Pulmonary artery endothelial cell (primary cell): ENCODE results near the gene ZNF816. TPM values are rescaled to one million over a fixed set of nuclear protein-coding genes. Genes with fewer than 3 reads are reported as not detected.
"Not testable (repeated sequence)": the region's sequence is repeated elsewhere in the genome, so short reads cannot be mapped to it uniquely, and the experiment has no call there.

Experiments
- DNase-seq: peaks from one replicate; pipeline ENCODE4 v3.0.0-alpha.2; 2011; ENCODE audit warnings: low read depth, low spot score
- total RNA-seq: library from RNA; depleted of rRNA; stranded (reverse); fragments of >200 nt; gene quantifications from 2 replicates; pipeline ENCODE4 v1.2.3, GENCODE V29; 2014

ZNF816 gene
- total RNA-seq = 6.2 and 11.6 TPM in 2 replicates

DNA sequence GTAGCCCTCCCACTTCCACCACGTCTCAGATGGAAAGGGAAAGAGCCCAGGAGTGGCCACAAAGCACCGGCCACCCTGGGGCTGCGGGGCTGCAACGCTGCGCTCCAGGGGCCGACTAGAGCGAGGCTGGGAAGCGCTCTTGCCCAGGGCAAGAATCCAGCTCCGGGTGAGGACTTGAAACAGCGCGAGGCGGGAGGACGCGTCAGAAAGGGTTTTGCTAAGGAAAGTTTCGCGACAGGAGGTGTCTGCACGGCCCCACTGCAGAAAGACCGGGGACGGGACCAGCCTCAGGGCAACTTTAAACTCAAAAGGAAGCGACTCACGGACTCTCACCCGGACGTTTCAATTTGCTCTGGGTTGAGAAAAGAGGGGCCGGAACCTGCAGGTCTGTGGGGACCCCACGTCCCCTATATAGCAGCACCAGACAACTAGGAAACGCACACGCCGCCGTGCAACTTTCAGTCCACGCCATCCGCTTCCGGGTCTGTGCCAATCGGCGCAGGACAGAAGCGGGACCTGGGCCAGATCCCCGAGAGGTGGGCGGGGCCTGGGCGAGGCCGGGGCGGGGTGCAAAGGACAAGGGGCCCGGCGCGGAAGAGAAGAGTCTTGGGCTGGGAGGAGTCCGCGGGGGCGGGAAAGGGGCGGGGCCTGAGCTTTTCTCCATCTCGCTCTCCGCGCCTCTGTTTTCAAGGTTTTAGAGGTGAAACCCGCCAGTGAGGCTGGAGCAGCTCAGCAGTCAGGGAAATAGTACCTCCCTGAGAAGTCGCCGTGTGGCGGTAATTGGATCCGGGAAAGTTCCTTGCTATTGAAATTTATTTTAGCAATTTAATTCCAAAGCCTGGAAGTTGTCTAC is at the start of gene ZNF816:
TSS of gene ZNF816 (minus strand) at position 488 of the 853 bp plus-strand sequence. CDS start 6,792 bp downstream, outside the sequence.
- DNase-seq = peak; percentile 69

DNA sequence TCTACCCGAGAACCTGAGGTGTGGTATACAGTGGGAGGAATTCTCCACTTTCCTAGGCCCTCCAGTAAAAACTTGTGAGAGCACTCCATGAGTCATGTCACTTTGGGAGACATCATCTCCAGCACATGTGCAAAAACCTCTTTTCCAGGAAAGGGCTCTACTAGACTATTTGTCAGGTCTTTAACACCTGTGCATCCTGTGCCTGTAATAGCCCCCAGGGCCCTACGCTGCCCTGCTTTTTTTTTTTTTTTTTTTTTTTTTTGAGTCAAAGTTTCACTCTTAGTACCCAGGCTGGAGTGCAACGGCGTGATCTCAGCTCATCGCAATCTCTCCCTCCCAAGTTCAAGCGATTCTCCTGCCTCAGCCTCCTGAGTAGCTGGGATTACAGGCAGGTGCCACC is 49.3 kb upstream of the ZNF816 start:
- no peak for DNase-seq

DNA sequence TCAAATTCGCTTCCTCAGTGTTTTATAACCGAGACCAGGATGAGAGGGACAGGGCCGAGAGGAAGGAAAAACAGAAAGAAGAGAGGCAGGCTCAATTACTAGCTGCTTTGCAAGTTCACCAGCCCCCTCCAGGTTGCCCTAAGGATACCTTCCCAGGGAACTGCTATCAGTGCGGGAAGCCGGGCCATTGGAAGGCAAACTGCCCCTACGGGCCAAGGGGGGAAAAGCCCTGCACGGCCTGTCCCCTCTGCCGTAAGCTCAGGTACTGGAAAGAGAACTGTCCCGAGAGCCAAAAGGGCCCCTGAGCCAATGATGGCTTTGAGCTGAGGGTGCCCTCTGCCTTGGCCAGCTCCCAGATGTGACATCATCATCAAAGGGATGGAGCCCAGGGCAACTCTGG is 47.8 kb upstream of the ZNF816 start:
- DNase-seq = no peak

DNA sequence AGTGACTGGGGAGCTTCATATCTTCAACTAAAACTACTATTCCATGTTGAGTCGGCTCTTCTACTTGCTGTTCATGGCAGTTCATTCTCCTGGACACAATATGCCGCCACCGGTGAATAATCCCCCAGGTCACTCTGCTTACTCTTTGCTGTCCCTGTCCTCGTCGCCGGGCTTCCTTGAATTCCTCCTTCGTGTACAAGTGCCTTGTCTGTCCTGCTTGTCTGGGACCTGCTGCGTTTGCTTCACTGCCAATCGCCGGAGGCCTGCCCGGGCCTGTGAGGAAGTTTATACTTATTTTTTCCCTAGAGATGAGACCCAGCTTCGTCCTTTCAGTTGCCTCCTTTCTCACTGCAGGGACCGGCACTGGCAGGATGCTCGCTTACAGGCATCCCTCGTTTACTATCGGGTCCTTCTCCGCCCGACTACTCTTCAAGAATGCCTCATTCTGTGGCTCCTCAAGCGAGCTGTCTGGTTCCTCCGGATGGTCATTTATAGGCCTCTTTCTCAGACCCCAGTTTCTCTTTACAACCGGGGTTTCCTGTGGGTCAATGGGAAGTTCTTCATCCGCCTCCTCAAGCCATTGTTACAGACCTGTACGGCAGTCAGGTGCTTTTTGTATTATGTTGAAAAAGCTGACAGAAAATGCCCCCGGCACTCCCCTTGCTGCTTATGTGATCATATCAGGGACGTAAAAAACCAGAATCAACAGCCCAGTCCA is 45.5 kb upstream of the ZNF816 start:
- no peak for DNase-seq

DNA sequence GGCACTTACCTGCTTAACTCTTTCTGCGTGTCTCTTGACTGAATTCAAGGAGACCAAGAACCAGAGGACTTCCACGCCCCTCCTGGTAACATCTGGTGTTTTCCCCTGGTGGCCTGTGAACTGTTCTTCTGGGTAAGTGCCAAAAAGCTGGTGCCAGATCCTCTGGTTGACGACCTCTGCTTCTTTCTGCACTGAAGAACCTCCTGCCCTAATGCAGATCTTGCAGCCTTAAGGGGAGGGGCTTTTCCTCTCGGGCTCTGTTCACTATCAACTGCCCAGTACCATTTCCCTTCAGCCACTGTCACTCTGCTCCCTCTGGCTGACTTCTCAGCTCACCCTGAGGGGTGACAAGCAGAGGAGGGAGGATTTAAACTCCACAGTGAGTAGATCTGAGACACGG is 44.9 kb upstream of the ZNF816 start:
- DNase-seq = no peak

DNA sequence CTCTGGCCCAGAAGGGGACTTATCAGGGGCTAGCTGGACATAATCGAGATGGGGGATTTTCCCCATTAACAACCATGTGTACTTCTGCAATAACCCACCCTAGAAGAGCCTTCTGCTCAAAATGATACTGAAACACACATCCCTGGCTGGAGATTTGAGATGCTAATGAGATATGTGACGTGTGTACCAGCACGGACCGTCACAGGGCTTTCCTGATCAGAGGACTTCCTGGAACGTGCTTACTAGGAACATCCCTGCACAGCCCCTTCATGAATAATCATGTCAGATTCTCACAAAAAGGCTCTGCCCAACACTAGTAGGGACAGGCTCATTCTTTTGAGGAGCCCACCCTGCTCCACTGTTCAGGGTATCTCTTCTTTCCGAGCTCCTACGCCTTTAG is 44.5 kb upstream of the ZNF816 start:
- no peak for DNase-seq

DNA sequence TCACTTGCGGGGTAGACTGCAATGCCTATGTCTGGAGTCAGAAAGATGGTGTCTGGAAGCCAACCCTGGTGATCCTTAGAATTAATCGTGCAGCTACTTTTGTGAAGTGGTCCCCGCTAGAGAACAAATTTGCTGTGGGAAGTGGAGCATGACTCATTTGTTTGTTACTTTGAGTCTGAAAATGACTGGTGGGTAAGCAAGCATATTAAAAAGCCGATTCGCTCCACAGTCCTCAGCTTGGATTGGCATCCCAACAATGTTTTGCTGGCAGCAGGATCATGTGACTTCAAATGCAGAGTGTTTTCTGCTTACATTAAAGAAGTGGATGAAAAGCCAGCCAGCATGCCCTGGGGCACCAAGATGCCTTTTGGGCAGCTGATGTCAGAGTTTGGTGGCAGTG is 41.6 kb upstream of the ZNF816 start:
- no peak for DNase-seq

DNA sequence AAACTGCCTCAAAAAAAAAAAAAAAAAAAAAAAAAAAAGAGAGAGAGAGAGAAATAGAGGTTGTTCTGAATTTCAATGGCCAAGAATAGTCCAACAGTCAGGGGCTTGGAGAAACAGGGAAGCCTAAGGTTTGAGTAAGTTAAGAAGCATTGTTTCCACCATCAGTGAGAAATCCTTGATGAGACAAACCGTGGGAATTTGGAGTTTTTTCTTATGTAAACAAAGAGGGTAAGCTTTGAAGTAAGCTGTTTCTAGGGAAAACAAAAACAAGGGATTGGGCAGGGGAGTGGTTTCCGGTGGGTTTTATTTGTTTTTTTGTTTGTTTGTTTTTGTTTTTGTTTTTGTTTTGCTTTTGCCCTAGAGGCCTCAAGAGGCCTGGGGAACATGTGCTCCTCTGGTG is 39.8 kb upstream of the ZNF816 start:
- no peak for DNase-seq

DNA sequence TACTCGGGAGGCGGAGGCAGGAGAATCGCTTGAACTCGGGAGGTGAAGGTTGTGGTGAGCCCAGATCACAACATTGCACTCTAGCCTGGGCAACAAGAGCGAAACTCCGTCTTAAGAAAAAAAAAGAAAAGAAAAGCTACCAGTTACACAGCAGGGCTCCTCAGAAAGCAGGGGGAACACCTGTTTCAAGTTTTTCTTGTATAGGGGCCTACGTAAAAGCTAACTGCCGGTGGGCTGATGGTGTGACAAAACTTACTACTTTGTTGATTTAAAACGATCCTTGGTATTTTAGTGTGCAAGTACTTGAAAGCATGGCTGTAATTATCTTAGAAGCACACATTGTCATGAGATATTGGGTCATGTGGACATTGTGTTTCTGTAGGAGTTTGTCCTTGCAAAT is 35.3 kb upstream of the ZNF816 start:
- no peak for DNase-seq

DNA sequence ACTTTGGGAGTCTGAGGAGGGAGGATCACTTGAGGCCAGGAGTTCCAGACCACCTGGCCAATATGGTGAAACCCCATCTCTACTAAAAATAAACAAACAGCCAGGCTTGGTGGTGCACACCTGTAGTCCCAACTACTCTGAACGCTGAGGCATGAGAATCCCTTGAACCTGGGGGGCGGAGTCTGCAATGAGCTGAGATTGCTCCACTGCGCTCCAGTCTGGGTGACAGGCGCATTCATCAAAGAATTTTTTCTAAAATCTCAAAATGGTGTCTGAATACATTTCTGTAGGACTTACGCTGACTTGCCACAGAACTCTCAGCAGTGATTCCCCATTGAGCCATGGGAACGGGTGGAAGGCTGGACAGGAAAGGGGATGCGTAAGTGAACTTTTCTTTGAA is 33.0 kb upstream of the ZNF816 start:
- DNase-seq = no peak

DNA sequence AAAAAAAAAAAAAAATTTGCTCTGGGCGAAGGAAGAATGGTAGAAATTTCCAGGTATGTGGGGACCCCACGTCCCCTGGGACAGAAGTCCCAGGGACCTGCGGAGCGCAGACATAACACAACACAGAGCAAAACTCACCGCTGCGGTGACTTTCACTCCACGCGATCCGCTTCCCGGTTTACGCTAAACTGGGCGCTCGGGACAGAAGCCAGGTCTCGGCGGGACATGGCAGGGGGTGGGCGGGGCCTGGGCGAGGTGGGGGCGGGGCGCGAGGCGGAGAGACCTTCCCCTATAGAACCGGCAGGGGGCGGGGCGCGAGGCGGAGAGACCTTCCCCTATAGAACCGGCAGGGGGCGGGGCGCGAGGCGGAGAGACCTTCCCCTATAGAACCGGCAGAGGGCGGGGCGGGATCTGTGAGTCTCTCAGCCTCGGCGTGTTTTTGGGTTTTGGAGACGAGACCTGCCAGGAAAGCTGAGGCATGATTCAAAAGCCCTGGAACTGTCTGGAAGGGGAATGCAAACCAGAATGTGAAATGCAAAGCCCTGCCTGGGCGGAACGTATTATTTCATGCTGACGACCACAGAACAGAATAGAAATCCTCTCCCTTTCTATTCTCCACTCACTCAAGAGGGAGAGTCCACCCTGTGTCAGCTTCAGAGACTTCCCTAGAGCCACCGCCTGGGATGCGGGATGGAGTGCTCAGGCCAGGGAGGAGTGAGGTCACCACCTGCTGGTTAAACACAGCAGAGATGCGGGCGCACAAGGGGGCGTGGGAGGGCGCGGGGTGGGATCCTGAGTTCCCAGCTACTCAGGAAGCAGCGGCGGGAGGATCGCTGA is 30.9 kb upstream of the ZNF816 start:
- no peak for DNase-seq

DNA sequence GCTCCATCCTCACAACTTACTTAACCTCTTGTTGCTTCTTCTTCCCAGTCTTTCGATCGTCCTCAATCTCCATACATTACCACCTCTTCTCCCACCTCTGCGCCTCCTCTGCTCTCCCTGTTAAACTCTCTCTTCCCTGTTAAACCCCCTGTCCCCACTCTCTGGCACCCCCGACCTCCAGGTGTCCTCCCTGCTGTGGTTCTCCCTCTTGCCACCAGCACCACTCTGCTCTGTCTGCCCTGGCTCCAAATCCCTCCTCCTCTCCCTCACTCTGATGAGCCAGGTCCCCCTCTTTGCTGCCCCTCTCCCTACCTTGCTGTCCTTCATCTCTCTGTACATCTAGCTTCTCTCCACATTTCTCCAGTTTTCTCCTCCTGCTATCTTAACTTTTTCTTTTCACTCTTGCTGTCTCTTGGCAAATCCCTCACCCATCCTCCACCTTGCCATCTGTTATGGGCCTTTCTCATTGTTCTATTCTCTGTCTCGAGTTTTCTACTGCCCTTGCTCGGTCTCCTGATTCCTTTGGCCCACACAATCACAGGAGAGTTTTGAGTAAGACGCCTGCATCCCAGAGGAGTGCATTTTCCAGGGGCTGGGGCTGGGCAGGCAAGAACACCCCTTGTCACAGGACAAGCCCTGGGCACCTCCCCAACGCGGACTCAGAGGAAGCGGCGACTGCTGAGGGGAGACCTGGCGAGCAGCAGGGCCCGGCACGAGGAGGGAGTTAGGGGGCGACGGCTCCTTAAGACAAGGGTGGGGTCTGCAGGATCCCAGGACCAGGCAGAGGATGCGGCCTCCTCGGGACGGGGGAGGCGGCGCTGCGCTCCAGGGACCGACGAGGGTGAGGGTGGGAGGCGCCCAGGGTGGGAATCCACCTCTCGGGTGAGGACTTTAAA is 29.7 kb upstream of the ZNF816 start:
- no peak for DNase-seq

DNA sequence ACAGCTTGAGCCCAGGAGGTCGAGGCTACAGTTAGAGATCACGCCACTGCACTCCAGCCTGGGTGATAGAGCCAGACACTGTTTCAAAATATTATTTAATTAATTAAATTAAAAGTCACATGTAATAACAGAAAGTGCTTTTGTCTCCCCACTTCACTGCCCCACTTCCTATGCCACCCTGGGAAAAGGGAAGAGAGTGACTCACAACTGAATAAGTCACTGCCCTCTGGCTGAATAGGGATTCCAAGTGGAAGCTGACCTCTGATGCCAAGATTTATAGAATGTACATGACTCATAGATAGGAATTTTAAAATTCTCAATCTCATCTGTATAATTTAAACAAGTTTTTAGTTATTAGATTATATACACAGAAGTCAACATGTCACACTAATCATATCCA is 28.8 kb upstream of the ZNF816 start:
- peak; percentile 75 for DNase-seq

DNA sequence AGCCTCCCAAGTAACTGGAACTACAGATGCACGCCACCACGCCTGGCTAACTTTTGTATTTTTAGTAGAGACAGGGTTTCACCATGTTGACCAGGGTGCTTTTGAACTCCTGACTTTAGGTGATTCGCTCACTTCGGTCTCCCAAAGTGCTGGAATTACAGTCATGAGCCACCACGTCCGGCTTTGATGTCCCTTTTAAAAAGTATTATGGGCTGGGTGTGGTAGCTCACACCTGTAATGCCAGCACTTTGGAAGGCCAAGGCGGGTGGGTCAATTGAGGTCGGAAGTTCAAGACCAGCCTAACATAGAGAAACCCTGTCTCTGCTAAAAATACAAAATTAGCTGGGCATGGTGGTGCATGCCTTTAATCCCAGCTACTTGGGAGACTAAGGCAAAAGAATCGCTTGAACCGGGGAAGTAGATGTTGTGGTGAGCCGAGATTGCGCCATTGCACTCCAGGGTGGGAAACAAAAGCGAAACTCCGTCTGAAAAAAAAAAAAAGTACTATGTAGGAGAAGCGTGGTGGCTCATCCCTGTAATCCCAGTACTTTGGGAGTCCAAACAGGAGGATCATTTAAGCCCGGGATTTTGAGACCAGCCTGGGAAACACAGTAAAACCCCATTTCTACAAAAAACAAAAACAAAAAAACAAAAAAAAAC is 28.2 kb upstream of the ZNF816 start:
- DNase-seq = no peak

DNA sequence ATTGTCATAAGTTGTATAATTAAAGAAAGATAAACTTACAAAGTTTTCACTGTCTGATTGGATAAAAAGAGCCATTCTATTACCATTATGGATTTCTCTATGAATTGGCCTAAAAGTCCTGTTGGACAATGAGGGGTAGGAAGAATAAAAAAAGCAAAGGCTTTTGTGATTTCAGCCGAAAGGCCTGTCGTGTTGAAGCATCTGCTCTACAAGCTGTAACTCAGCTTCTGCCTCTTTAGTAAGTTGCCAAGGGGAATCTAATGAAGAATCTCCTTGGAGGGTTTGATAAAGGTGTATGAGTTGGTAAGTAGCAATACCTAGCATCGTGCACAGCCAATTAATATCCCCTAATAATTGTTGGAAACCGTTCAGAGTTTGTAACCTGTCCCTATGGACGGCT is 25.8 kb upstream of the ZNF816 start:
- DNase-seq = no peak

DNA sequence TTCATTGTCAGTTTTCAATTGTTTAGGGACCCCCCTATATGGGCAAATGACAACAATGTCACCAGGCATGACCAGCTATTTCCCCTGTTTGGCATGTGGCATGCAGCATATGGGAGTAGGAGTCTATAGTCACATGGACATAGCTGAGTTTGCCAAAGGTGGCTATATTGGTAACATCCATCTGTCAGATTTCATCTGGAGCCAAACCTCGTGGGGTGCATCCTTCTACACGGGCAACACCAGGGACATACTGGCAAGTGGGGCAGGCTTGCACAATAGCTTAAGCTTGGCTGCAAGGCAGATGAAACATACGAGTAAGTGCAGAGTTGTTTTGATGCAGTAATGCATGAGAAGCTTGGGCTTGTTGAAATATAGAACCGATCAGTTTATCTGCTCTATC is 24.5 kb upstream of the ZNF816 start:
- DNase-seq = no peak

DNA sequence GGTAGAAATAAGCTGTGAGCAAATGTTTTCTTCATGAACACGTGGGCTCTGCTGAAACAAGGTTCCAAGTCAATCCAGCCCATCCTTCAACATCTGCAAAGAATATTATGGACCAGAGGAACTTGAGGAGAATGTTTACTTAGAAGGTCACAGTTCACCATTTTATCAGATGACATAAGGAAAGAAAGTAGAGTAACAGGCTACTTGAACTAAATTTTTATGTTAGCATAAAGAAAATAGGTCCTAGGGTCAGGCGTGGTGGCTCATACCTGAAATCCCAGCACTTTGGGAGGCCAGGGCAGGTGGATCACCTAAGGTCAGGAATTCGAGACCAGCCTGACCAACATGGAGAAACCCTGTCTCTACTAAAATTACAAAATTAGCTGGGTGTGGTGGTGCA is 20.5 kb upstream of the ZNF816 start:
- DNase-seq = not testable (repeated sequence)

DNA sequence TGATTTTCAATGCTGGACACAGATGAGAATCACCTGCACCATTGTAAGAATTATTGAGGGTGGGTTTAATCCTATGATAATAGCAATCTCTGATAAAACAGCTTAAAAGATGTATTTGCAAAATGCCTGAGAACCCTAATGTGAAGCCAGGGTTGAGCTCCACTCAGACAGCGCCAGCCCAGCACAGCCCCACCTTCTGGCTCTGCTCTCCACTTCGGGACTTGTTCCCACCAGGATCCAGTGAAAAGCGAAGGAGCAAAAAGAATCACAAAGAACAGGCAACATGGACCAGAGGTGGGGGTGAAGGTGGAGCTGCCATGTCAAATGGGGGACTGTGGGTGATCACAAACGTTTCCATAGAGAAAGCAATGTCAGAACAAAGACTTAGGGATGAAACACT is 18.6 kb upstream of the ZNF816 start:
- no peak for DNase-seq

DNA sequence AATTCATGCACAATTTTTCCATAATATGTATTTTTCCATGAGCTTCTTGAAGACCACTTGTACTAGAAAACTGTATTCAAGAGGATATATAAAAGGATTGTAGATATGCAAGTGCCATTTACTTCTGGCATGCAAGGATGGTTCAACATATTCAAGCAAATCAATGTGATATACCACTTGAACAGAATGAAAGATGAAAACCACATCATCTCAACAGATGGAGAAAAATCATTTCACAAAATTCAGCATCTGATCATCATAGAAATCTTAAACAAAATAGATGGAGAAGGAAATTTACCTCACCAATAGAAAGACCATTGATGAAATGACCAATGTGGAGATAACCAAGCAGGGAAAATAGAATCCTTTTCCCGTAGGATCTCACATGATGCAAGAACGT is 5.1 kb upstream of the ZNF816 start:
- DNase-seq = no peak

DNA sequence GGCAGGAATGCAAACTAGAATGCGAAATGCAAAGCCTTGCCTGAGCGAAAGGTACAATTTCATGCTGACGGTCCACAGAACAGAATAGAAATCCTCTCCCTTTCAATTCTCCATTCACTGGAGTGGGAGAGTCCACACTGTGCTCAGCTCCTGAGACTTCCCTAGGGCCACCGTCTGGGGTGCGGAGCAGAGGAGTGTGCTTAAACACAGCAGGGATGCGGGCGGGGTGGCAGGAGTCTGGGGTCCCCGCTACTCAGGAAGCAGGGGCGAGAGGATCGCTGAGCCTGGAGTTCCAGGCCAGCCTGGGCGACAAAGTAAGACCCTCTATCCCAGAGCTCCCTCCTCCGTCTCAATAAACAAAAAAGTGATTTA is 552 bp upstream of the ZNF816 start:
- no peak for DNase-seq

DNA sequence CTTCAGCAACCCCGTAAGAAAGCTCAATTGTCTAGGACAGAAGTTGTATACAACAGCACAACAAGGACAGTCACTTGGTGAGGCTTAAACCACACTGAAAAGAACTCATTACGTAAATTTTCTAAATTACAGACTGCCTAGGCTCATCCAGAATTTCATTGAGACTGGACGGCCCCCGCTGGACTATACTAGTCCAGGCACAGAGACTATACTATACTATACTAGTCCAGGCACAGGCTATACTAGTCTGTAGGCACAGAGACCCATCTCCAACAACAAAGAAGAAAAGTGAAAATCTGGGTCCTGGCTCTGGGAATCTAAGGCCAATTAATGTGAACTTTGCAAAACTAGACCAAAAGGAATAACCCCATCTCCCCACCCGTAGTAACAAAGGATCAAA is 700 bp downstream of the ZNF816 start:
- no peak for DNase-seq
